SK-N-SH (cell line): ENCODE measurements around the gene GAB1. TPM values are rescaled to one million over a fixed set of nuclear protein-coding genes. Genes with fewer than 3 reads are reported as not detected.

Experiments
- CTCF ChIA-PET: fragments of 300-600, 350-600 bp; formaldehyde crosslinking; extraction: SDS; loops from one replicate; lab custom pipeline; 2021; lab: Yijun Ruan, JAX
- POLR2A ChIA-PET: fragments of 350-600 bp; sonication (Branson Sonifier 250); formaldehyde crosslinking; extraction: SDS; loops from one replicate; lab custom pipeline; 2020; ENCODE audit warnings: antibody characterized with exemption, inconsistent platforms; lab: Yijun Ruan, JAX
- DNase-seq: peaks from one replicate; pipeline ENCODE4 v3.0.0; 2012
- H2AFZ ChIP-seq: fragments of 200-600 bp; sonication (generic); 2 replicates; pipeline ENCODE4 v1.8.1; 2016; ENCODE audit warnings: antibody characterized with exemption, mild to moderate bottlenecking, low read depth
- H3F3A ChIP-seq: fragments of 200-600 bp; sonication (generic); replicated peaks from 2 replicates; pipeline ENCODE3; 2016; ENCODE audit warnings: antibody characterized with exemption, mild to moderate bottlenecking; ENCODE audit not compliant: insufficient read depth
- H3K27ac ChIP-seq, 2 experiments: fragments of 200-500 bp in 1 of 2; fragments of 200-600 bp in 1 of 2; sonication (Bioruptor generic) in 1 of 2; sonication (generic), shearing (Covaris generic) in 1 of 2; 2 replicates each; pipeline versions ENCODE4 v1.5.1 to v1.6.1; 2014 to 2016; ENCODE audit warnings: low read depth in 2 of 2, inconsistent platforms in 1 of 2, low read length in 1 of 2, mild to moderate bottlenecking in 1 of 2, mixed read lengths in 1 of 2
- H3K27me3 ChIP-seq: fragments of 200-600 bp; sonication (generic), shearing (Covaris generic); 2 replicates; pipeline ENCODE4 v1.6.1; 2016; ENCODE audit warnings: mixed run types; ENCODE audit not compliant: insufficient read depth
- H3K36me3 ChIP-seq, 2 experiments: fragments of 200-500 bp in 1 of 2; fragments of 200-600 bp in 1 of 2; sonication (Bioruptor generic) in 1 of 2; sonication (generic) in 1 of 2; replicated peaks in 1 of 2; 2 replicates each; pipeline versions ENCODE3 to v1.5.1; 2014 to 2016; ENCODE audit warnings: low read length in 1 of 2, mild to moderate bottlenecking in 1 of 2; ENCODE audit not compliant: insufficient read depth in 2 of 2, control insufficient read depth in 1 of 2
- H3K4me1 ChIP-seq, 2 experiments: fragments of 200-500 bp in 1 of 2; fragments of 200-600 bp in 1 of 2; sonication (Bioruptor generic) in 1 of 2; sonication (generic), shearing (Covaris generic) in 1 of 2; 2 replicates each; pipeline versions ENCODE4 v1.5.1 to v1.6.1; 2014 to 2016; ENCODE audit warnings: low read depth in 1 of 2, low read length in 1 of 2, mixed run types in 1 of 2; ENCODE audit not compliant: insufficient read depth in 2 of 2, control insufficient read depth in 1 of 2
- H3K4me2 ChIP-seq: fragments of 200-600 bp; sonication (generic), shearing (Covaris generic); 2 replicates; pipeline ENCODE4 v1.6.1; 2017; ENCODE audit warnings: mixed run types
- H3K4me3 ChIP-seq, 2 experiments: fragments of 200-500 bp in 1 of 2; fragments of 200-600 bp in 1 of 2; sonication (Bioruptor generic) in 1 of 2; sonication (generic), shearing (Covaris generic) in 1 of 2; 2 replicates each; pipeline versions ENCODE4 v1.5.1 to v1.8.1; 2014 to 2016; ENCODE audit warnings: low read depth in 2 of 2, inconsistent platforms in 1 of 2, low read length in 1 of 2, mild to moderate bottlenecking in 1 of 2, mixed read lengths in 1 of 2, moderate library complexity in 1 of 2
- H3K79me2 ChIP-seq: fragments of 200-600 bp; sonication (generic); 2 replicates; pipeline ENCODE4 v1.8.1; 2017; ENCODE audit warnings: mild to moderate bottlenecking; ENCODE audit not compliant: insufficient read depth
- H3K9ac ChIP-seq: fragments of 200-600 bp; sonication (generic); 2 replicates; pipeline ENCODE4 v1.6.1; 2017; ENCODE audit warnings: mixed run types
- H3K9me2 ChIP-seq: fragments of 200-600 bp; sonication (generic); 2 replicates; pipeline ENCODE4 v1.6.1; 2017; ENCODE audit warnings: mixed run types
- H3K9me3 ChIP-seq: fragments of 200-600 bp; sonication (generic); 2 replicates; pipeline ENCODE4 v1.6.1; 2017; ENCODE audit warnings: mixed run types, mild to moderate bottlenecking, moderate library complexity
- H4K20me1 ChIP-seq: fragments of 200-600 bp; sonication (generic); 2 replicates; pipeline ENCODE4 v1.6.1; 2017; ENCODE audit warnings: mild to moderate bottlenecking, mixed run types; ENCODE audit not compliant: insufficient read depth
- EP300 ChIP-seq, 2 experiments: IDR thresholded peaks; 2 replicates each; pipeline versions ENCODE4 v1.4.0 to v1.6.1; 2012; ENCODE audit warnings: borderline replicate concordance in 1 of 2, low read depth in 1 of 2, low read length in 1 of 2
- NFIC ChIP-seq: IDR thresholded peaks from 2 replicates; pipeline ENCODE4 v1.4.0; 2012; ENCODE audit warnings: borderline replicate concordance
- NRF1 ChIP-seq: IDR thresholded peaks from 2 replicates; pipeline ENCODE4 v1.6.1; 2012; ENCODE audit warnings: low read depth, mild to moderate bottlenecking, low read length
- POLR2AphosphoS5 ChIP-seq: IDR thresholded peaks from 2 replicates; pipeline ENCODE4 v1.6.1; 2012; ENCODE audit warnings: low read depth, low read length
- RAD21 ChIP-seq: IDR thresholded peaks from 2 replicates; pipeline ENCODE4 v1.6.1; 2012; ENCODE audit warnings: mild to moderate bottlenecking, low read length
- RCOR1 ChIP-seq: fragments of 150-350 bp; IDR thresholded peaks from 2 replicates; pipeline ENCODE4 v1.6.1; 2017; ENCODE audit warnings: antibody characterized with exemption, low read length
- REST ChIP-seq: IDR thresholded peaks from 2 replicates; pipeline ENCODE4 v1.6.1; 2012; ENCODE audit warnings: mild to moderate bottlenecking, low read depth, low read length, moderate library complexity
- RXRA ChIP-seq: IDR thresholded peaks from 2 replicates; pipeline ENCODE4 v1.4.0; 2012; ENCODE audit warnings: low read depth, mild to moderate bottlenecking, borderline replicate concordance
- SMC3 ChIP-seq: IDR thresholded peaks from 2 replicates; pipeline ENCODE4 v1.6.1; 2012; ENCODE audit warnings: low read depth, low read length, improper control_type of control experiment
- TAF1 ChIP-seq: IDR thresholded peaks from 2 replicates; pipeline ENCODE4 v1.6.1; 2012; ENCODE audit warnings: low read depth, mild to moderate bottlenecking, low read length, moderate library complexity, borderline replicate concordance
- TCF12 ChIP-seq: IDR thresholded peaks from 2 replicates; pipeline ENCODE4 v1.4.0; 2012
- TEAD4 ChIP-seq: IDR thresholded peaks from 2 replicates; pipeline ENCODE4 v1.4.0; 2012; ENCODE audit warnings: mild to moderate bottlenecking, borderline replicate concordance; ENCODE audit not compliant: insufficient read depth
- USF2 ChIP-seq: fragments of 150-350 bp; IDR thresholded peaks from 2 replicates; pipeline ENCODE4 v1.6.1; 2017; ENCODE audit warnings: antibody characterized with exemption, low read length, low read depth, borderline replicate concordance
- YY1 ChIP-seq: IDR thresholded peaks from 2 replicates; pipeline ENCODE4 v1.4.0; 2012; ENCODE audit warnings: low read depth, mild to moderate bottlenecking
- WGBS: methylation state at CpG from one replicate; pipeline ENCODE4 v1.1.6; 2017; ENCODE audit warnings: low lambda C conversion rate; 5-methylcytosine and 5-hydroxymethylcytosine counted together
- polyA plus RNA-seq, 3 experiments: library from polyadenylated mRNA; depleted of rRNA; stranded (reverse); fragments of >200 nt; gene quantifications; 2 replicates each; pipeline ENCODE4 v1.2.3, GENCODE V29; 2012
- TF ChIP-seq, protein P1 (sequence below): IDR thresholded peaks from 2 replicates; pipeline ENCODE4 v1.4.0; 2012; ENCODE audit warnings: low read depth, borderline replicate concordance
- TF ChIP-seq, protein P2 (sequence below): fragments of 200-600 bp; sonication (generic); IDR thresholded peaks from 2 replicates; pipeline ENCODE4 v1.6.1; 2017; ENCODE audit warnings: antibody characterized with exemption, mild to moderate bottlenecking, moderate library complexity

The GAB1 gene
- polyA plus RNA-seq, 1 of the 3 experiments (the other 2 are of a cell fraction) = 3.7 TPM

GRCh38 chr4:143489106-143489505, 152.4 kb downstream of the GAB1 start:
- no peaks in the 10 kb centered on the region for H3F3A ChIP-seq
- CTCF ChIA-PET = no interaction called here
- no peak for DNase-seq
- no peaks in the 10 kb centered on the region for H3K27me3 ChIP-seq
- H3K9me2 ChIP-seq = no peaks in the 10 kb centered on the region
- WGBS = 93% methylated on average over 2 of the region's 2 CpGs
- TF ChIP-seq RXRA (no peak), POLR2AphosphoS5 (no peak), RCOR1 (no peak), EP300 (IDR thresholded peaks at IDR 0.05; ENCODE audit: borderline replicate concordance in 1 of 2, low read depth in 1 of 2, low read length in 1 of 2) (no peak), REST (no peak), YY1 (no peak)
- POLR2A ChIA-PET = no interaction called here
- no peaks in the 10 kb centered on the region for H3K79me2 ChIP-seq
- no peaks in the 10 kb centered on the region for H3K9me3 ChIP-seq
- no peaks in the 10 kb centered on the region for H3K36me3 ChIP-seq
- no peak overlapping the region for H2AFZ ChIP-seq
- H3K9ac ChIP-seq = no peak overlapping the region
- no peaks in the 10 kb centered on the region for H4K20me1 ChIP-seq
- H3K27ac ChIP-seq = no peak overlapping the region
- H3K4me2 ChIP-seq = no peak overlapping the region
- no peaks in the 10 kb centered on the region for H3K4me1 ChIP-seq
- no peak overlapping the region for H3K4me3 ChIP-seq

DNA sequence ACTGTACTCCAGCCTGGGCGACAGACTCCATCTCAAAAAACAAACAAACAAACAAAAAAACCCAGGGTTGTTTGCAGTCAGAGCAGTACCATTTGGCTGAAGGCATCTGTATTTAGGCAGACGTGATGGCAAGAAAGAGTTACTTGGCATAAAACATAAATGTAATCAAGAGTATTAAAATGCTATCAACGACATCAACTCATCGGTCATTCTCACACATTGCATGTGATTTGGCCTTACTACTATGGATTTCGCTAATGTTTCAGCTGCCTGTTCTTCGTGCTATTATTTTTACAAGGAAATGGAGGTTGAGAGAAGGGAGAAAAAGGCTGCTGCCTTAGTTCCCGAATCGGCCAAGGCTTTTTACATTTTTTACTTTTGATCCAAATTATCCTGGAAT, 161.3 kb downstream of the GAB1 start:
- CTCF ChIA-PET = no interaction called here
- TF ChIP-seq REST (no peak), NFIC (no peak), USF2 (no peak), RAD21 (no peak), SMC3 (no peak), TCF12 (no peak), TAF1 (no peak), YY1 (no peak), NRF1 (no peak), TEAD4 (no peak), RCOR1 (no peak)
- TF ChIP-seq, protein P1, sequence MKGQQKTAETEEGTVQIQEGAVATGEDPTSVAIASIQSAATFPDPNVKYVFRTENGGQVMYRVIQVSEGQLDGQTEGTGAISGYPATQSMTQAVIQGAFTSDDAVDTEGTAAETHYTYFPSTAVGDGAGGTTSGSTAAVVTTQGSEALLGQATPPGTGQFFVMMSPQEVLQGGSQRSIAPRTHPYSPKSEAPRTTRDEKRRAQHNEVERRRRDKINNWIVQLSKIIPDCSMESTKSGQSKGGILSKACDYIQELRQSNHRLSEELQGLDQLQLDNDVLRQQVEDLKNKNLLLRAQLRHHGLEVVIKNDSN = no peak
- TF ChIP-seq, protein P2, sequence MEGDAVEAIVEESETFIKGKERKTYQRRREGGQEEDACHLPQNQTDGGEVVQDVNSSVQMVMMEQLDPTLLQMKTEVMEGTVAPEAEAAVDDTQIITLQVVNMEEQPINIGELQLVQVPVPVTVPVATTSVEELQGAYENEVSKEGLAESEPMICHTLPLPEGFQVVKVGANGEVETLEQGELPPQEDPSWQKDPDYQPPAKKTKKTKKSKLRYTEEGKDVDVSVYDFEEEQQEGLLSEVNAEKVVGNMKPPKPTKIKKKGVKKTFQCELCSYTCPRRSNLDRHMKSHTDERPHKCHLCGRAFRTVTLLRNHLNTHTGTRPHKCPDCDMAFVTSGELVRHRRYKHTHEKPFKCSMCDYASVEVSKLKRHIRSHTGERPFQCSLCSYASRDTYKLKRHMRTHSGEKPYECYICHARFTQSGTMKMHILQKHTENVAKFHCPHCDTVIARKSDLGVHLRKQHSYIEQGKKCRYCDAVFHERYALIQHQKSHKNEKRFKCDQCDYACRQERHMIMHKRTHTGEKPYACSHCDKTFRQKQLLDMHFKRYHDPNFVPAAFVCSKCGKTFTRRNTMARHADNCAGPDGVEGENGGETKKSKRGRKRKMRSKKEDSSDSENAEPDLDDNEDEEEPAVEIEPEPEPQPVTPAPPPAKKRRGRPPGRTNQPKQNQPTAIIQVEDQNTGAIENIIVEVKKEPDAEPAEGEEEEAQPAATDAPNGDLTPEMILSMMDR = no peak

More for the DNA sequence above, 161.3 kb downstream of the GAB1 start:
- Histone ChIP-seq H3K27me3 (no peaks in the 10 kb centered on the region), H3K9ac (no peak overlapping the region), H3K27ac (no peak overlapping the region), H3K9me2 (no peaks in the 10 kb centered on the region), H3K9me3 (no peaks in the 10 kb centered on the region), H3K4me2 (no peak overlapping the region), H4K20me1 (no peaks in the 10 kb centered on the region), H2AFZ (no peak overlapping the region), H3K4me3 (no peak overlapping the region), H3F3A (no peaks in the 10 kb centered on the region), H3K4me1 (no peaks in the 10 kb centered on the region), H3K79me2 (no peaks in the 10 kb centered on the region), H3K36me3 (no peaks in the 10 kb centered on the region)
- POLR2A ChIA-PET = no interaction called here
- 84% methylated on average over 8 of the region's 8 CpGs for WGBS
- no peak for DNase-seq
